Activated CD8-positive, alpha-beta memory T cell treated with anti-CD3 and anti-CD28 coated beads for 4 hours (primary cell): ENCODE results near the gene CCDC12.

Experiments
- DNase-seq, 2 donors: peaks; one replicate each; pipeline ENCODE4 v3.0.0-alpha.2; 2020; ENCODE audit warnings: low read depth in 2 of 2

The CCDC12 gene

DNA sequence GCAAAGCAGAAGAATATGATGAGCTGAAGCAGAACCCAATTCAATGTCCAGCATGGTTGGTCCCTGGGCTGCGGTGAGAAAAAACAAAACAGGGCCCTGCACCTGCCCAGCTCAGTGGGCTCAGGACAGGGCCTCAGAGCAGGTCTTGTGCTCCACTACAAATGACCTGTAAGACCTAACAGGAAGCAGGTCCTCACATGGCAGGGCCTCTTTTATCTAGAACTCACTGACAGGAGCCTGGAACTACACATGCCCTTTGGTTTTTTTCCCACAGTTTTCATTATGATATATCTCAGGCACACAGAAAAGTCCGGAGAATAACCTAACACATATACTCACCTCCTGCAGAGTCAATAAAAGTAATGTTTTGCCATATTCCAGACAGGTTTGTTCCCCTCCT, 38.4 kb downstream of the CCDC12 start:
- no peak for DNase-seq

DNA sequence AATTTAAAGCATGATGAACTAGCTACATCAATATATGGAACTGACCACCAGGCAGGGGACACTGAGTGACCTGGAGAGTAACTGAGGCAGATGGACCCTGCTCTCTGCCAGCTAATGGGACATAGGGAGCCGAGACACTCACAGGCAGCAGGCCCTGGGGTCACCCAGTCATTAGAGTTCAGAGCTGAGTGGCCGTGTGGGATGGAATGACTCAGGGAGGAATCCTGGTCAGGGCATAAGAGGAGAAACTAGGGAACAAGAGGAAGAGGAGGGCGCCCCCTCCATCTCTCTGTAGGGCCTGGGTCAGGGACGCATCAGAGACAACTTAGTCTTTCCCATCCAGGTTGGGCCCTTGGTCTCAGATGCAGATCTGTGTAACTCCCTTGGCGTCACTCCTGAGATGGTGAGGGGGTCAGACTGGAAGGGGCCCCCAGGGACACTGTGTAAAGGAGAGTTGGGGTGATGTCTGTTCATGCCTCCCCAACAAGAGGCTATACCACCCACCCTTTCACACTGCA, 39.8 kb downstream of the CCDC12 start:
- DNase-seq: no peak

DNA sequence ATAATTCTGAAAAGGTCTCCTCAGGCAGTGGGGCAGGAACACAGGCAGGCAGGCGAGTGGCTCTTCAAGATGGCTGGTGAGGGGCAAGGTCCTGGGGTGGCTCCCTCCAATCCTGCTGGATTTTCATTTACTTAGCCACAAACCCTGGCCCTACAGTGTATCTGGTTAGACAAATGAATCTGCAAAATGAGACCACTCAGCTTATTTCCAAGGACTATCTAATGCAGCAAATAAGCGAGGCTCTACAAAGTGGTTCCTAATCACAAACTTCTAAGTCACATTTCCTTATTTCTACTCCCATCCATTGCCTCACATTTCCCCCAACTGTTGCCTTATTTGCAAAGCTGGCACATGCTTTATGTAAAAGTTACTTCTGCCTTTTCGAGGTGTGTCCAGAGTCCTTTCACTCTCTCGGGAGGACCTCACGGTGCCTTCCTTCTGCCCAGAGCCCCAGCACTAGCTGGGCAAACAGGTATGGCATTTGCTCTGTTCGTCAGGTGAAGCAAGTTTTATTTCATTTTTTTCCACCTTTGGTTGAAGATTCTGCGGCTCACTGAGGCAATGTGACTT, 40.5 kb downstream of the CCDC12 start:
- no peak for DNase-seq

DNA sequence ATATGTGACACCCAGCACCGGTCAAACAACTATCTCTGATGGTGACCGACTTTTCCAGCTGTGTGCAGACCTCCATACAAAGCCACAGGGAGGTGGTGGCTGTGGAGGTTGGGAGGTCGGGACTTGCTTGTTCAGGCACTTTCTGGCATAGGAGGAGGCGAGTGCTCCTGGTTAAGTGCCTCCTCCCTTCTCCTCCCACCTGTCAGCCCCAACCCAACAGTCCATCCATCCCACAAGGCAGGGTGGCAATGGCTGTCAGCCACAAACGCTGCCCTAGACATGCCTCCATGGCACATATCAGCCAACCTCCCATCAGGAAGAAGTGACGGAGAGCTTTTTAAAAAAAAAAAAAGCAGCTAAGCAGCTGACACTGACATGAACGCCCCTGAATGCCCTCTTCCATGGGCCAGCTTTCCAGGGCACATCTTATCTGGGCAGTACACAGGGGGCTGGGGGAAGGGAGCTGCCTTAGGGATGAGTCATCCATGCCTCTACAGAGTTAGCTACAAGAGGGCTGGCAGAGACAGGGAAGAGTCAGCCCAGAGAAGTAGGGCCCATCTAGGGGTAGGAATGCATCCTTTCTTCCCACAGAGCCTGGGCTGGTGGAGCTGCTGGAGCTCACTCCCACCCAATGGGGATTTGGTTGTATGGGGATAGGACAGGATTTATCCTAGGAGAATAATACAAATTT, 41.2 kb downstream of the CCDC12 start:
- DNase-seq: no peak

DNA sequence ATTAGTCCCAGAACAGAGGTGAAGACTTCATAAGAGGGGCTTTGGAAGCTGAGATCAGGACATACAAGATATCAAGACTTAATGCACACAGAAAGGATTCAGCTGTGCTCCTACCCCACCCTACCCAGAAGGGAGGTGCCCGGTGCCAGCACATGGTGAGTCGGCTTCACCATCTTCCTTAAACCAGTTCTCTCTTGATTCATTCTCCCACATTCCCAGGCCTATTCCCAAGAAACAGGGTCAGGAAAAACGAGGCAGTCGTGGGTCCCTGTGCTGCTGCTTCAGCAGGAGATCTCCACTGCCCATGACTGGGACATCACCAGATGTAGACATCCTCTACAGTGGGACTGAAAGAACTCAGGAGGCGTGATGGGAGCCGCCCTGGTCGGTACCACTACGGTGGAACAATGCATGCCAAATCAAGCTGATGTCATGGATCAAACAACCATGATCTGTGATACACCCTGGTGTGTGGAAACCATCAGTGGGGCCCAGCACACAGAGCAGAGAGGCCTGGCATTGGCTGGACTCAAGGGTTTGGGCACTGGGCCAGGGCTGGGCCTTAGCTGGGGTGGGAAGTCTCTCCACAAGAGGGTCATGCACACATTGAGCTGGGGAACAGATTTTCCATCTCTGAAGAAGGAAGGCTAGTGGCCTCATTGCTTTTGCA, 41.9 kb downstream of the CCDC12 start:
- DNase-seq: no peak

DNA sequence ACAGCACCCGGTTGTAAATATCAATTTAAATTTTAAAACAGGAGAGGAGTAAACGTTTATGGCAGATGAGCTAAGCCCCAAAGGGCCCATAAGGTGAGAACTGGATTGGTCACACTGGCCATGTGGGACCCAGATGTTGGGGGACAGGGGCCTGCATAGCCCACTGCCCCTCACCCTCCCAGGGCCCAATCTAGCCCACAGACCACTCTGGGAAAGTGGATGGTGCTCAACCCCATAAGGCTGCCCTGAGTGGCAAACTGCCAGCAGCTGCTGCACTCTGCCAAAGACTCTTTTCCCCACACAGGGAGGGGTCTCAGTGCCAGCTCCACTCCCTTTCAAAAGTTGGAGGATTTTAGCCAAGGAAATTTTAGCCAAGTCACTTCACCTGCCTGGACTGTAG, 42.5 kb downstream of the CCDC12 start:
- DNase-seq: no peak

DNA sequence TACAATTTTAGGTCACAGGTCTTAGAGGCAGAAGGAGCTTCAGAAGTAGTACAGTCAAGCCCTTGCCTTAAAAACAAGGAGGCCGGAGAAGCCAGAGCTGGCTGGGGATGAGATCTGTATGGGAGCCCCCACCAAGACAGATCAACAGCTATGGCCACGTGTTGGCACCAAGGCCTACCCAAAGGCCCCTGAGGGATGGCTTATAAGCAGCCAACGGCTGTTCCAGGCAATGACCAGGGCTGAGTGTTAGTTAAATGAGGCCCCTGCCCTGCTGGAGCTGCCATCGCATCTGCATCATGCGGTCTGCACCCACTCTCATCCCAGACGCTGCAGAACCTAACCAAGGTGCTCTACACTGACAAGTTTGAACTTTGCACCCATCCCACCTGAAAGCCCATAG, 43.3 kb downstream of the CCDC12 start:
- no peak for DNase-seq

DNA sequence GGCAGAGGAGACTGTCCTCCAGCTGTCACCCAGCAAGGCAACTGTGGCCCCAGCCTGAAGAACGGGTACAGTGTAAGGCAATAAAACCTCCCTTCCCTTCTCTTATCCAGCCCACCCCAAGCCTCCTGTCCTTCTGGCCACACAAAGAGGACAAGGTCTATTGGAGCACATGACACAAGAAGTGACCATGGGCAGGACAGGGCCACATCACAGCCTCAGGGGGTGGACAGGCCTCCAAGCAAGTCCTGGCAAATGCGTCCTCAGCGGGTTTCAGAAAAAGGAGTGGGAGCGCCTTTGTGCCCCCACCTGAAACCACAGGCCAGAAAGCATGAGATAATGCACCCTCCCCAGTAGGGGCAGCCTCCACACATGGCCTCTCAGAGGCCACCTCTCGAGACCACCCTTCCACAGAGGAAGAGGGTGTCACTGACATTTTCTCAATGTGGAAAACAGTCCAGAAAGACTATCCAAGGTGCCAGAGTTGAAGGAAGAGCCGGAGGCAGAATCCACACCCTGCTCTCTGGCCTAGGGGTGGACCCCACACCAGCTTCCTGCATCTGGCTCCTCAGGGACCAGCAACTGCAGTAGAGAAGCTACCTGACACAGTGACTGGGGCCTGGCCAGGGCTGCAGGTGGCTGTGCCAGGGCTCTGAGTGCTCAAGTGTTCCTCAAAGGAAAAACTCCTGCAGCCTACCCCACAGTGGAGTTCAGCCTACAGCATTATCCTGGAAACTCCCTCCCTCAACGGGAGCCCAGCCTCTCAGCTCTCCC, 43.9 kb downstream of the CCDC12 start:
- DNase-seq: no peak

DNA sequence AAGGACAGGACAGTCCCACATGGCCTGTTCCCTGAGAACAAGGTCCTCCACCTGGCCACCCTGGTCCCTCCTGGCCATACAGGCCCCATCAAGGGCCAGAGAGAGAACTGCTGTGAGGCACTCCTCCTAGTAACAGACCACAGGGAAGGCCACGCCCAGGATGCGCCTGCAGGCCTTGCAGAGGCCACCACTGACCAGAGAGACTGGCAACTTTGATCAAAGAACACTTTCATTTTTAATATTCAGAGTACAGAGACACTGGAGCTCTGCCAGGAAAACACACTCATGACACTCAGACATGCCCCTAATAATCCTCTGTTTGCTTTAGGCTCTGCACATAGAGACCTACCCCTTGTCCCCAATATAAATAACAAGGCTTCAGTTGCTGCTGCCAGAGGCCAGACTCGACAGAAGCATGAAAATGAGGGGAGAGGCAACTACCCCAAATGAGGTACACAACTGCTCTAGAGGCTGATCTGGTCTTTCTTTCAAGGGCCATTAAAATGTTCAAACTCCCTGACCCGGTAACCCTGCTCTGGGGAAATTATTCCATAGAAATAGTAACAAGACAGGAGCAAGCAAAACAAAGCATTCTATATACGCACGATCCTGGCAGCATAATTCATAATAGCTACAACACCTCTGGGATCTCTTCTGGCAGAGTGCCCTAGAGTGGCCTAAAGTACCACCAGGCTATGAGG, 44.8 kb downstream of the CCDC12 start:
- no peak for DNase-seq

DNA sequence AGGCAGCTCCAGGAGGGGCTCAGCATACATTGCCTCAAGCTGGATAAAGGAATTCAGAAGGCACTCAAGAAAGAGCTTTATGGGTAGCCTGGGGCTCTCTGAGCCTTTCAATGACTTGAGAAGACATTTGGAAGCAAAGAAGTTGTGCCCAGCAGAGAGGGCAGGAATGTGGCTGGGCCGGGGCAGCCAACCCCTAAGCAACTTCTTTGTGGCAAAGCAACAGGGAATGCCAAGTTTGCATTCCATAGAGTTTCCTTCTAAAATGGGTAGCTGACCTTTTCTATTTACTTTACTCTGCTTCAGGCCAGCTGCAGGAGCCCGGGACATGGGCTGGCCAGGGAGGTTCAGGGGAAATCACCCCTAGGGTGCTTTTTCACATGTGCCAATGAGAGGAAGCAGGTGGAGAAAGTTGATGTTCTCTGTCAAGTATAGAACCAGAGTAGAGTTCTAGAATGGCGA, 45.6 kb downstream of the CCDC12 start:
- DNase-seq: no peak

DNA sequence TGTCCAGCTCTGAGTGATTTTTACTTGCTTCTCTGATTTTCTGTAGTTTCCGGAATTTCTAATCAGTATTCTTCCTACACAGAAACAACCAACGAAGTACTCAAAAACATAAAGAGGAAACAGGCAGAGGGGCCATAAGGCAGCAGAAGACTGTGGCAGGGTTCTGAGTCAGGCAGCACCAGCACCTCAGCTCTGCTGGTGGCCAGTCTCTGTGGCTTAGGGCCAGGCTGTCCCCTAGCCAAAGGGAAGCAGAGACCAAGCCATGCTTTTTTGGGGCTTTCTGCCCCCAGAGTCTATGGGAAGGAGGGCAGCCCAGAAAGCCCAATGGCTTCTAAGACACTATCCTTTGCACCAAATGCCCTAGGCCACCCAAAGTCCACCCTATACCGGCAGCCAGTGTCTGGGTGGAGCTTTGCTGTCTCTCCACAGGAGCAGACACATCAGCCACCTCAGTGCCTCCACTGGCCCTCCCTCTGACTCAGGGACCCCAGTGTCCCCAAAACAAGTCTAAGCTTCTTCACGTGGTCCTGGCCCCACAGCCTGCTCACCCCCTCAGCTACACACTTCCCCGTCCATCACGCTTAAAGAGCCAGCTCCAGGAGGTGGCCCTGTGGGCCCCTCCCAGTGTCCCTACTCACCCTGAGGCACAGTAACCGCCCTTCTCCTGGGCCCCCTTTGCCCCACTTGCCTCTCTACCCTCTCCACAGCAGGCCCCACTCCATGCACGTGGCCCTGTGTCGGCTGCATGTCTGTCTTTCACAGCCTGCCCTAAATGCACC, 46.2 kb downstream of the CCDC12 start:
- DNase-seq: no peak

DNA sequence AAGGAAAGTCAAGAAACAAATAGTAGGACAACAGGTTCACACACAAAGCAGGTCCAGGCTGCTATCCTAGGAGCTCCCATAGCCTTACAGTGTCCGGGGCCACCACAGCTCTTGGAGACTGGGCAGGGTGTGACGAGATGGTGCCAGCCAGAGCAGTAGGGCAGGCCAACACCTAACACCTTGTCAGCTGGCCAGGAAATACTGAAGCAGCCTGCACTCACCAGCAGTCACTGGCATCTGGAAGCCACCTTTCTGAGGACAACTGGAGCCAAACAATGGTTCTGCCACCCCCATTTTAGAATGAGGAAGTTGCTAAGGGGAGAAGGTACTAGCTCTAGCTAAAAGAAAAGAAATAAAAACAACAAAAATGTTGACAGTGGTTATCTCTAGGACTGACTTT, 47.2 kb downstream of the CCDC12 start:
- DNase-seq: no peak

DNA sequence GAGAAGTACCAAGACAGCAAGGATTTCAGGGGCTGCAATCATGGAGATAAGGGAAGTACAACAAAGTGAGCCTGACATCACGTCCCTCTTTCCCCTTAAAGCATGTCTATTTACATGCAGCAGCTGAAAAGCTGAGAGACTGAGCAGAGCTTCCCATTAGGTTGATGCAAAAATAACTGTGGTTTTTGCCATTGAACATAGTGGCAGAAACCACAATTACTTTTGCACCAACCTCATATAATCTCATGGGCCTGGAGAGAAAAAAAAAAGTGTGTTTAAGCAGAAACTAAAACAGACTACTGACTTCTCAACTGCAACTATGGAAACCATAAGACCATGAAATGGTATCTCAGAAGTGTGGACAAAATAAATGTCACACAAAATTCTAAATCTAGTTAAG, 48.3 kb downstream of the CCDC12 start:
- DNase-seq: no peak

DNA sequence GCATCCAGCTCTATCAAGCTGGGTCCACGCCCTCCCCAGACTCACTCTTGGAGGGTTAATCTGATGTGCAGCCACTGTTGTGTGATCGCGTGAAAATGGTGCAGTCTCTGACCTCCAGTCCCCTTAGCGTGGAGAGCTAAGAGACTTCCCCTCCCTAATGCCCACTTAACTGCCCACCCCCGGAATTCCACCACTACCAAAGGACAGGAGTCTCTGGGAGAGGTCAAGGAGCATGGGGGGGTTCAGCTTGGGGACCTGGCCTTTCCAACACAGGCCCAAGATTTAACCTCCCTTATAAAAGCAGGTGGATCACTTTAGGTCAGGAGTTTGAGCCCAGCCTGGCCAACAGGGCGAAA, 48.8 kb downstream of the CCDC12 start:
- no peak for DNase-seq

DNA sequence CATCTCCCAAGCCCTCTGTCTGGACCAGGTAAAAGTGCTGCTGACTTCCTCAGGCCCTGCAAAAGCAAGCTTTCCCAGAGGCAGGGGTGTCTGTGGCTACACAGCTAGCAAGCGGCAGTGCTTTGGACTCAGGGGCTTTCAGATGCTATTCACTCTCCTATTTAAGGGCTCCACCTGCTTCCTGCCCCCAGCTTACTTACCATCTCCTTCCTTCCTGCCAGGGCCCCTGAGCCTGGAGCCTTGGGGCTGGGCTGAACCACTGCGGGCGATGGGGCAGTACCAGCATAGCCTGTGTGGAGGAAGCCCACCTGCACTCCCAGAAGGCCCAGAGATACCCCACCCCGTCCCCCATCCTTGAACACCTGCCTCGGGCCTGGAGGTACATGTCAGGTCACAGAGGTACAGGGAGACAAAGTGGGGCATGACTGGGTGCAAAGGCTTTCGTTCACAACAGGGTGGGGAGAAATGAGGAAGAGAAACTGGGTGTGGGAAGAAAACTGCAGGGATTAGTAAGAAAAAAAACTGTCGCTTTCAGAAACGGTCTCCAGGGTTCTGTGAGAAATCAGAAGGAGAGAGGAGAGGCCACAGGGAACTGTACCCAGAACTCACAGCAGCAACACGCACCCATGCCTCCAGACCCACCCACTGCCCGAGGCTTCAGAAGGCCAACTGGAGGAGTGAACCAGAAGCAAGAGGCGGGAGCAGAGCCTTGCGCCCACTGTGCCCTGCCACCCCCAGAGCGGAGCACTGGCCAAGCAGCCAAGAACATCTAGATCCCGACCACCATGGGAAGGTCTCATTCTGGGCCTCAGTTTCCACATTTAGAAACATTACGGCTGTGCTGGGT, 49.5 kb downstream of the CCDC12 start:
- no peak for DNase-seq

DNA sequence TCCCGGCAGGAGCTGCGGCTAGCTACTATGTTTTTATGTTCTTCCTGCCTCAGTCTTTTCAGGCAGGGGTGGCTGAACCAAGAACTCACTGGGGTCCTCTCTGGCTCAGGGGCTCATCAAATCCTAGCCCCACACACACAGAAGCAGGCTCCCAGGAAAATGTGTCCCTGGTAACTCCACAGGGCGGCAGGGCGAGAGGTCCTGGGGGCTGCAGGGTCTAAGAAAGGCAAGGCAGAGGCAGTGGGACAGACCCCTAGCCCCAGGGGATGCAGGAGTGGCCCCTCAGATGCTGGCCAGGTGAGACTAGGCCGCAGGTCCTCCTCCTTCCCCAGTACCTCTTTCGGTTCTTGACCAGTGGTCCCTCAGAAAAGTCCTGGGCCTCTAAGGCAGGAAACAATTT, 50.1 kb downstream of the CCDC12 start:
- DNase-seq: no peak

DNA sequence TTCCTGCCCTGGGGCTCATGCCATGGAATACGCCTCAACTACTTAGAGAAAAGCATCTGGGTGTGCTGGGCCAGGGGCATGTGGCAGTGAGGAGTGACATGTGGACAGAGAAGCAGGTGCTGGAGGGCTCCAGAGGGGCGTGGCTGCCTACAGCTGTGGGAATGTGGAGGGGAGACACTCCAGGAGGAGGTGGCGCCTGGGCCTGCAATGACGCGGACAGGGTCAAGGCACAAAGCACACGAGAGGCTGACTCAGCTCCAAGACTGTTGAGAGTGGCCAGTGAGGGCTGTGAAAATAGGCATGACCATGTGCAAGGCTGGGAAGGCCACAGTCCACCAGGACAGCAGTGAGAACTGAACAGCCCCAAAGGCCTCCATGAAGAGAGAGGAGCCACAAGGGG, 50.5 kb downstream of the CCDC12 start:
- no peak for DNase-seq

DNA sequence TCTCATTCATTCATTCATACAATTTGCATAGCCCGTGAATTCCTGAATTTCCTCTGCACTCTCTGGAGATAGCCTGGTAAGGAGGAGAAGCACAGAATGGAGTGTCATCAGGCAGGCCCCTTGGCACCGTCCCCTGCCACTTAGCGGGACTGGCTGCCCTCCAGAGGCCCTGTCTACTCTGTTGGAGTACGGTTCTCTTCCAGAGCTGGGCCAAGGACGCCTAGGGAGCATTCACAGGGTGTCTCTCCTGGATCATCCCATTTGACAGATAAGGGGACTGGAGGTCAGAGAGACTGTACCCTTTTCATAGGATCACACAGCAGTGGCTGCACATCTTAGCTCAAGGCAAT, 51.0 kb downstream of the CCDC12 start:
- no peak for DNase-seq

DNA sequence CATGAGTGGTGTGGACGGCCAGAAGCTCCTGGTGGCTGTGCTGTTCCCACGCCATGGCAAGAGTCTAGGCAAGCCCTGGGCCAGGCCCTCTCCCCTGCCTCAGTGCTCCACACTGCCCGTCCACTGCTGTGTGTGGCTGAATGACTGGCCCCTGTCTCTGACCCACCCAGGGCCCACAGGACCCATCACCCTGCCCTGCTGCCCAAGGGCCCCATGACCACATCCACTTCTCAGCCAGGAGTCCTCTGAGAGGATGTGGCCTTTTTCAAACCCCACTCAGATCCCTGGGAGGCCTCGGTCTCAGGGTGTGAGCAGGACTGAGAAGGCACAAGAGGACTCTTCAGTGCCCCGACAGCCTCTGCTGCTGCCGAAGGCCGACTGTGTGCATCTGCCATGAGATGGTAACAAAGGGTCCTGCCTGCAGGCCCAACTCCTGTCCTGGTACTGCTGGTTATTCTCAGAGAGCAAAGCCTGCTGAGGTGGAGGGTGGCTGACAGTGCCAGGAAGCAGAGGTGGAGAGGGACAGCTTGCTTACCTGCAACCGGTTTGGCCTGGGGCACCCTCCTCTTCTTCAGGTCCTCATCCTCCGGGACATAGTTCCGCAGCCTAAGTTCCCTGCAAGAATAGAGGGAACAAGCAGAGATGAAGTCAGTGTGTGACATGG, 51.5 kb downstream of the CCDC12 start:
- DNase-seq: no peak
